Heart right ventricle (tissue), 16 donors: Measurements from ENCODE around the gene UROD. TPM values are rescaled to one million over a fixed set of nuclear protein-coding genes. Genes with fewer than 3 reads are reported as not detected.

Source experiments
- ATAC-seq, 8 donors: fragments of 200-7000 bp; cut with Tn5 transposase; one replicate each; pipeline ENCODE4 v1.9.1; 2020; ENCODE audit warnings: mild to moderate bottlenecking in 8 of 8, moderate library complexity in 8 of 8, moderate number of reproducible peaks in 1 of 8
- DNase-seq, 2 donors: peaks; one replicate each; pipeline ENCODE4 v3.0.0-alpha.2; 2020
- H3K27ac ChIP-seq, 10 donors: fragments of 200-600 bp; sonication (generic) in 2 of 10; one replicate each; pipeline versions ENCODE4 v1.5.0 to v1.8.0; 2020 to 2022; ENCODE audit warnings: mild to moderate bottlenecking in 3 of 10
- H3K27me3 ChIP-seq, 7 donors: fragments of 200-600 bp; one replicate each; pipeline ENCODE4 v1.8.0; 2021 to 2022; ENCODE audit warnings: mild to moderate bottlenecking in 2 of 7
- H3K36me3 ChIP-seq, 9 donors: fragments of 200-600 bp; sonication (generic) in 1 of 9; one replicate each; pipeline versions ENCODE4 v1.5.0 to v1.8.0; 2020 to 2022; ENCODE audit warnings: mild to moderate bottlenecking in 2 of 9
- H3K4me1 ChIP-seq, 9 donors: fragments of 200-600 bp; sonication (generic) in 1 of 9; one replicate each; pipeline versions ENCODE4 v1.5.0 to v1.8.0; 2020 to 2022; ENCODE audit warnings: mild to moderate bottlenecking in 4 of 9
- H3K4me3 ChIP-seq, 10 donors: fragments of 200-600 bp; sonication (generic) in 2 of 10; one replicate each; pipeline versions ENCODE4 v1.5.0 to v1.8.0; 2020 to 2022; ENCODE audit warnings: mild to moderate bottlenecking in 7 of 10, moderate library complexity in 2 of 10
- H3K9me3 ChIP-seq, 11 donors: fragments of 200-600 bp in 10 of 11; sonication (generic) in 2 of 11; one replicate each; pipeline versions ENCODE4 v1.5.0 to v1.8.0; 2013 to 2022; ENCODE audit warnings: mild to moderate bottlenecking in 2 of 11, control low read depth in 1 of 11, moderate library complexity in 1 of 11
- CTCF ChIP-seq, 9 donors: fragments of 200-600 bp; sonication (generic) in 2 of 9; IDR thresholded peaks; one replicate each; pipeline versions ENCODE4 v1.5.0 to v1.8.0; 2021 to 2022; ENCODE audit warnings: antibody characterized with exemption in 9 of 9, mild to moderate bottlenecking in 5 of 9, moderate library complexity in 1 of 9
- WGBS, 2 donors: extraction: QIAGEN DNeasy Blood & Tissue Kit; methylation state at CpG; one replicate each; pipeline ENCODE4 v1.1.7; 2013; ENCODE audit warnings: inconsistent platforms in 1 of 2; 5-methylcytosine and 5-hydroxymethylcytosine counted together
- intact Hi-C, 10 donors: fragments of 100-400 bp; cut with DNase I; formaldehyde crosslinking; loops; one replicate each; pipeline versions ENCODE4 v1.11.1 to v1.14.2; 2022
- polyA plus RNA-seq, 2 donors: library from polyadenylated mRNA; stranded (reverse); fragments of 200-250 nt; gene quantifications; one replicate each; pipeline ENCODE4 v1.2.3, GENCODE V29; 2013
- total RNA-seq, 10 donors: library from RNA; stranded (reverse); fragmentation: NEBNext Ultra II Directional in 3 of 10; extraction: Animal tissue kit (Norgen Biotek cat#: 25700) in 3 of 10; gene quantifications; one replicate each; pipeline versions ENCODE4 v1.2.1 to v1.2.4, GENCODE V29; 2021 to 2023
- donor health status: Arrhythmogenic right ventricular cardiomyopathy.
- donor health status: ischemic (EF 13 %, LVEDD 7.1; RV severe dilation, severe dysfunction).
- donor health status: healthy with polysubstance abuse.
- donor health status: DM: no; HTN: yes; CAD: no.
- donor health status: DM: no; HTN: no; CAD: no.
- donor health status: ischemic (EF 25% LVEDD 6.9; RV normal size, moderate dysfunction).
- donor health status: ischemic (EF 25% LVEDD 5.7; RV mildly dilated, moderate dysfunction).
- donor health status: healthy.
- donor health status: DM: yes; HTN: yes; CAD: no.
- donor health status: Ischemic cardiomyopathy.
- donor health status: ischemic (EF 35%, LVEDD 5.7; RV mildly dilated, moderate dysfunction).
- donor health status: nonischemic (EF 11% LVEDD 7.7; RV severe dilation, severe dysfunction).
- donor health status: DM: yes; HTN: yes; CAD: no.
- donor health status: PGD.
- donor health status: ischemic (EF 29% LVEDD 5.4; RV normal size, mild dysfunction).
- donor health status: nonischemic (EF 23%, LVEDD 6.1; RV moderate dilation, normal function).

UROD gene
- total and polyA plus RNA-seq, 12 donors, result 68.1 to 109 (median 83.9) TPM

DNA sequence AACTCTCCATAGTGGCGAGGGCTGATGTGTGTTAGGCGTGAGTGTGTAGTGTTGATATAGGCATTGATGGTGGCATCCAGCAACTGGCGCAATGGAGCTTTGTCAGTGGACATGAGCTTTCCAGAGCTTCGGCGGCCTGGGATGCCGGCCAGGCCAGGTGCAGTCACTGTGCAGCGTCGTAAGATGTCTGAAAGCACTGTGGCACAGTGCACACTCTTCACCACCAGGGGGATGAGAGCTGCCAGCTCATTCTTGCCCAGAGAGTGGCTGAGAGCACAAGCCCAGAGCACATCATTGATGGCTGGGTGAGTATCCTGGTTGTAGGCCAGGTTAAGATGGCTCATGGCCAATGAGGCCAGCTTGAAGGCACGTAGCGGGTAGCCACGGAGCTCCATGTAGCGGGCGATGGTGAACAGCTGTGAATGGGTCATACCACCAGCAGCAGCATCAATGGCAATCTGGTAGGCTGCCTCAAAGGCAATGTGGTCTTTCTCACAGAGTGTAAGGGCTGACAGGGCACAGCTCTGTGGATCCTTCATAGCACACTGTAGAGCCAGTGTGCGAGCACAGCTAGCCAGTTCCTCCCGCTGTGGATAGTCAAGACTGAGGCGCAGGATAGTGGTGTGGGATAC is 6.7 kb downstream of the UROD start:
- no peak for DNase-seq
- H3K4me3 ChIP-seq, result no peak overlapping the region
- H3K4me1 ChIP-seq, result peaks cover 0 to 13% (median 7%) of the 10 kb centered on the region in 9 donors
- WGBS, 2 donors, result 64 to 69% methylated on average over 16 of the region's 16 CpGs
- no peaks in the 10 kb centered on the region for H3K27me3 ChIP-seq
- no peak overlapping the region for H3K27ac ChIP-seq
- TF ChIP-seq CTCF (IDR thresholded peaks at IDR 0.05), result peak; percentile 17 to 77 (median 59)
- intact Hi-C loops, result loop anchor here in 7 of 10 donors (1.0 to 10.0 kb wide), 8 partner anchors 11 to 556 kb away; partner anchors contain the start of gene TESK2 (in 4 of the 7)
- peaks cover 0 to 4% (median 0%) of the 10 kb centered on the region in 11 donors for H3K9me3 ChIP-seq
- peak in 7 of 8 donors; percentile 51 to 73 (median 63) for ATAC-seq
- H3K36me3 ChIP-seq, result peaks cover 0 to 23% (median 10%) of the 10 kb centered on the region in 9 donors

DNA sequence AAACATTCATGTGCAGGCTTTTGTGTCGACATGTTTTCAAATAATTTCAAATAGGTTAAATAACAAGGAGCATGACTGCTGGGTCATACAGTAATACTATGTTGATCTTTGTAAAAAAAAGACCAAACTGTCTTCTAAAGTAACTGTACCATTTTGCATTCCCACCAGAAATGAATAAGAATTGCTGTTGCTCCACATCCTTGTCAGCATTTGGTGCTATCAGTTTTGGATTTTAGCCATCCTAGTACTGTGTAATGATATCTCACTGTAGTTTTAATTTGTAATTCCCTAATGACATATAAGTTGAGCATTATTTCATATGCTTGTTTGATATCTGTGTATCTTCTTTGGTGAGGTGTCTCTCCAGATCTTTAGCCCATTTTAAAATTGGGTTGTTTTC is 11.6 kb downstream of the UROD start:
- Histone ChIP-seq H3K36me3 (no peaks in the 10 kb centered on the region), H3K4me1 (no peaks in the 10 kb centered on the region), H3K27me3 (no peaks in the 10 kb centered on the region), H3K4me3 (no peak overlapping the region), H3K27ac (no peak overlapping the region), H3K9me3 (peaks cover 0 to 5% (median 0%) of the 10 kb centered on the region in 11 donors)
- no peak for TF ChIP-seq CTCF (IDR thresholded peaks at IDR 0.05)
- ATAC-seq (no peak), DNase-seq (no peak)
- intact Hi-C loops, result no loop called here
- 88 to 97% methylated on average over 1 of the region's 1 CpG for WGBS, 2 donors

GRCh38 chr1:45026446-45026845 is 14.4 kb downstream of the UROD start:
- no peak overlapping the region for H3K27ac ChIP-seq
- H3K4me1 ChIP-seq, result no peaks in the 10 kb centered on the region
- 89 to 90% methylated on average over 1 of the region's 1 CpG for WGBS, 2 donors
- no peak for TF ChIP-seq CTCF (IDR thresholded peaks at IDR 0.05)
- DNase-seq (no peak), ATAC-seq (no peak)
- H3K27me3 ChIP-seq, result no peaks in the 10 kb centered on the region
- H3K36me3 ChIP-seq, result no peaks in the 10 kb centered on the region
- H3K9me3 ChIP-seq, result peaks cover 0 to 5% (median 0%) of the 10 kb centered on the region in 11 donors
- no peak overlapping the region for H3K4me3 ChIP-seq
- intact Hi-C loops, result no loop called here

GRCh38 chr1:45032837-45033236 is 20.8 kb downstream of the UROD start:
- H3K4me1 ChIP-seq, result no peaks in the 10 kb centered on the region
- 68 to 86% methylated on average over 2 of the region's 2 CpGs for WGBS, 2 donors
- no peak overlapping the region for H3K4me3 ChIP-seq
- DNase-seq (no peak), ATAC-seq (no peak)
- intact Hi-C loops, result no loop called here
- H3K27ac ChIP-seq, result no peak overlapping the region
- peaks cover 0 to 13% (median 0%) of the 10 kb centered on the region in 9 donors for H3K36me3 ChIP-seq
- no peaks in the 10 kb centered on the region for H3K9me3 ChIP-seq
- no peaks in the 10 kb centered on the region for H3K27me3 ChIP-seq
- TF ChIP-seq CTCF (IDR thresholded peaks at IDR 0.05), result no peak
